IPS-20b (cell line): ENCODE results near the gene DNAI4.
"Not testable (repeated sequence)": the region's sequence is repeated elsewhere in the genome, so short reads cannot be mapped to it uniquely, and the experiment has no call there.

ENCODE experiments used
- H3K27ac ChIP-seq: one replicate; pipeline ENCODE4 v1.5.1; 2013; ENCODE audit warnings: low read length
- H3K27me3 ChIP-seq: 2 replicates; pipeline ENCODE4 v1.6.1; 2013; ENCODE audit warnings: mild to moderate bottlenecking, low read length, inconsistent platforms; ENCODE audit not compliant: insufficient read depth
- H3K36me3 ChIP-seq: 2 replicates; pipeline ENCODE4 v1.6.1; 2013; ENCODE audit warnings: low read depth, mild to moderate bottlenecking, inconsistent platforms, low read length, moderate library complexity; ENCODE audit not compliant: insufficient read depth
- H3K4me1 ChIP-seq: 2 replicates; pipeline ENCODE4 v1.6.1; 2013; ENCODE audit warnings: mild to moderate bottlenecking, control low read depth, inconsistent platforms, low read length, moderate library complexity; ENCODE audit not compliant: insufficient read depth
- H3K4me3 ChIP-seq: 2 replicates; pipeline ENCODE4 v1.5.1; 2013; ENCODE audit warnings: mild to moderate bottlenecking, low read length, inconsistent platforms
- H3K9ac ChIP-seq: 2 replicates; pipeline ENCODE4 v1.6.1; 2013; ENCODE audit warnings: low read depth, mild to moderate bottlenecking, inconsistent platforms, low read length, moderate library complexity
- H3K9me3 ChIP-seq: 2 replicates; pipeline ENCODE4 v1.6.1; 2013; ENCODE audit warnings: mild to moderate bottlenecking, low read depth, low read length, inconsistent platforms; ENCODE audit not compliant: insufficient read depth

DNAI4 gene

DNA sequence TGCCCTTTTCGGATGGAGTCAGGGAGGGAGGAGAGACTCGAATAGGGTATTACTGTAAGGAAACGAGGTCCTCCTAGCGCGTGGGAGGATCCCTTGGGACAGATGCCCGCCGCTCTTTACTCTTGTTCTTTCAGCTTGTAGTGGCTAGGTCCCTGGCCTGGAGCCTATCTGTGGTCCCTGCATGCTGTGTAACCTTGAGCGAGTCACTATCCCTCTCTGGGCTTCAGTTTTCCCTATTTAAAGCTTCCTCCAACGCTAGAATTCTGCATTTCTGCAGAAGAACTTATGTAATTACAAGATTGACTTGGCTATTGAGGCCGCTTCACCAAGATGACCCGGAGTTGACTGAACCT, 878 bp upstream of the DNAI4 start:
- Histone ChIP-seq H3K9ac (peak overlapping the region; percentile 77), H3K36me3 (no peaks in the 10 kb centered on the region), H3K4me3 (peak overlapping the region; percentile 77), H3K27ac (no peak overlapping the region), H3K27me3 (no peaks in the 10 kb centered on the region), H3K4me1 (peaks cover 12% of the 10 kb centered on the region; the same call in 1 of the 2 replicates), H3K9me3 (no peaks in the 10 kb centered on the region)

DNA sequence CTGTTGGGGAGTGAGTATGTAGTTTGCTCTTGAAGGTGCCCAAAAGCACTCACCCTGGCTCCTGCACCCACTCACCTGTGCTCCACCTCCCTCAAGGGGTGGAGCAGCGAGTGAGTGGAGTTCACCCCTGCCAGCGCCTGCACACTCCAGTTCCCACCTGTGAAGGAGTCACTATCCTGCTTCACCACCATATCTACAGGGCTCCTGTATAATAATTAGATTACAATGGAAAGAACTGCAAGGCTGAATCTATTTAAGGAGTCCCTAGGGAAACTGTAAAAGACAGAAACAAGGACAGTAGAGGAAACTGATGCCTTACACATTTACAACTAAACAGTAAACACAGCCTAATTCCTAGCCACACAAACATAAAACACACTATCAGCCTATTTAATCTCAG, 4.1 kb downstream of the DNAI4 start:
- Histone ChIP-seq H3K4me1 (peaks cover 8% of the 10 kb centered on the region; the same call in 1 of the 2 replicates), H3K27ac (no peak overlapping the region), H3K9me3 (no peaks in the 10 kb centered on the region), H3K36me3 (no peaks in the 10 kb centered on the region), H3K27me3 (no peaks in the 10 kb centered on the region), H3K9ac (no peak overlapping the region), H3K4me3 (no peak overlapping the region)

DNA sequence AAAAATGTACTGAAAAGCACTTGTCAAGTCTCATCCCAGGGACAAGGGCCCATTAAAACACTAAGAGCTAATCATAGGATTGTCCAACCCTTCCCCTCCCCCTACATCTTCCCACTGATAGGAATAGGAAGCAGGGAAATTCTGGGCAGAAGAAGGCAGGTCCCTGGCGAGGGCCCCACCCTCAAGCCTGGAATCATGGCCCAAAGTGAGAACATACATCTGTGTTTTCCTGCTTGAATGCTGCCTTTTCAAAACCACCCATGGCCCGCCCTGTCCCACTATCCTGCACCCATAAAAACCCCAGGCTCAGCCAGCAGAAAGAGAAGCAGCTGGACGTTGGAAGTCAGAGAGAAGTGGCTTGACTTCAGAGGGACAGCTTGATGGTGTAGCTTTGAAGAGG, 4.8 kb downstream of the DNAI4 start:
- Histone ChIP-seq H3K27me3 (no peaks in the 10 kb centered on the region), H3K36me3 (no peaks in the 10 kb centered on the region), H3K9me3 (no peaks in the 10 kb centered on the region), H3K9ac (no peak overlapping the region), H3K27ac (no peak overlapping the region), H3K4me3 (no peak overlapping the region), H3K4me1 (peaks cover 8% of the 10 kb centered on the region; the same call in 1 of the 2 replicates)

DNA sequence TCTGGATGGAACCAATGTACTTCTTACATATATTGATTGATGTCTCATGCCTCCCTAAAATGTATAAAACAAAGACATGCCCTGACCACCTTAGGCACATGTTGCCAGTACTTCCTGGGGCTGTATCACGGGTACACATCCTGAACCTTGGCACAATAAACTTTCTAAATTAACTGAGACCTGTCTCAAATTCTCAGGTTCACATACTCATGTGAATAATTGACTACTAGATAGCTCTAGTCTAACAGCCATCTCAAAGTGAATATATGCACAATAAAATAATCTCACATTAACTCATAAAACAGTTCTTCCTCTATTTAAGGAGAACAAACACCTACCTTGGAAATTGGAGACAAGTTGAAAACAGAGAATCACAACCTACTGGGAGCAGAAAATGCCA, 5.6 kb downstream of the DNAI4 start:
- Histone ChIP-seq H3K4me1 (peaks cover 8% of the 10 kb centered on the region; the same call in 1 of the 2 replicates), H3K27ac (no peak overlapping the region), H3K9me3 (no peaks in the 10 kb centered on the region), H3K9ac (no peak overlapping the region), H3K36me3 (no peaks in the 10 kb centered on the region), H3K27me3 (no peaks in the 10 kb centered on the region), H3K4me3 (no peak overlapping the region)

- Histone ChIP-seq H3K4me1 (no peaks in the 10 kb centered on the region), H3K27ac (no peak overlapping the region), H3K36me3 (no peaks in the 10 kb centered on the region), H3K4me3 (no peak overlapping the region), H3K9me3 (no peaks in the 10 kb centered on the region), H3K9ac (no peak overlapping the region), H3K27me3 (no peaks in the 10 kb centered on the region)
These were observed 7.2 kb downstream of the DNAI4 start for GRCh38 chr1:66917476-66917875.

GRCh38 chr1:66916320-66916719, 8.3 kb downstream of the DNAI4 start:
- no peaks in the 10 kb centered on the region for H3K36me3 ChIP-seq
- no peaks in the 10 kb centered on the region for H3K4me1 ChIP-seq
- H3K27ac ChIP-seq = no peak overlapping the region
- H3K4me3 ChIP-seq = no peak overlapping the region
- H3K9ac ChIP-seq = no peak overlapping the region
- no peaks in the 10 kb centered on the region for H3K9me3 ChIP-seq
- H3K27me3 ChIP-seq = no peaks in the 10 kb centered on the region

- not testable (repeated sequence) for H3K4me1 ChIP-seq, H3K27ac ChIP-seq, H3K9ac ChIP-seq, H3K27me3 ChIP-seq, H3K4me3 ChIP-seq, H3K9me3 ChIP-seq, H3K36me3 ChIP-seq
These were observed 9.5 kb downstream of the DNAI4 start for GRCh38 chr1:66915203-66915602.

DNA sequence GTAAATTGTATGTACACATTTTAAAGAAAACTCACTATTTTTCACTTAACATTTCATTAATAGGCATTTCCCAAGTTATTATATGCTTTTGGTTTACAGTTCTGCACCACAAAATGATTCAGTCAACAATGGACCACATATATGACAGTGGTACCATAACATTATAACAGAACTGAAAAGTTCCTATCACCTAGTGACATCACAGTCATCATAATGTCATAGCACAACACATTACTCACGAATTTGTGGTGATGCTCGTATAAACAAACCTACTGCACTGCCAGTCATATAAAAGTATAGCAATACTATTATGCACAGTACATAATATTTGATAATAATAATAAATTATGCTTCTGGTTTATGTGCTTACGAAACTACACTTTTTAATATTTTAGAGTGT, 30.9 kb downstream of the DNAI4 start:
- H3K4me3 ChIP-seq = no peak overlapping the region
- no peak overlapping the region for H3K27ac ChIP-seq
- no peaks in the 10 kb centered on the region for H3K27me3 ChIP-seq
- no peaks in the 10 kb centered on the region for H3K4me1 ChIP-seq
- H3K9me3 ChIP-seq = no peaks in the 10 kb centered on the region
- no peak overlapping the region for H3K9ac ChIP-seq
- no peaks in the 10 kb centered on the region for H3K36me3 ChIP-seq

GRCh38 chr1:66890621-66891020, 34.0 kb downstream of the DNAI4 start:
- Histone ChIP-seq H3K9me3 (no peaks in the 10 kb centered on the region), H3K27ac (no peak overlapping the region), H3K9ac (no peak overlapping the region), H3K36me3 (no peaks in the 10 kb centered on the region), H3K4me3 (no peak overlapping the region), H3K27me3 (no peaks in the 10 kb centered on the region), H3K4me1 (no peaks in the 10 kb centered on the region)

DNA sequence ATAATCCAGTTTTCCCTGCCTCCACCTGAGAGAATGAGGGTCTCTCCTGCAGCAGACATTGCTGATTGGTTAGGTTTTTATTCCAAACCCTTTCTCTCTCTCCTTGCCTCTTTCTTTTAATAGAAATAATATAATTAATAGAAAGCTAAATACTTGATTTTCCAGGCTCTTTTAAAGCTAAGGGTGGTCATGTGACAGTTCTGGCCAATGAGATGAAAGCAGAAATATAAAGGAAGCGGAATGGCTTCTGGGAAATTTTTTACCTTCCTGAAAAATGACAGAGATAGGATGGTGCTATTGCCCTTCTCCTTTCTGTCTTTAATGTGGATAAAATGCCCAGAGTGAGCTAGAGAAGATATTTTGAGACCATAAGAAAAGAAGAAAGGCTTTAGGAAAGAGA, 35.6 kb downstream of the DNAI4 start:
- Histone ChIP-seq H3K4me3 (no peak overlapping the region), H3K36me3 (no peaks in the 10 kb centered on the region), H3K9me3 (no peaks in the 10 kb centered on the region), H3K27me3 (no peaks in the 10 kb centered on the region), H3K27ac (no peak overlapping the region), H3K4me1 (no peaks in the 10 kb centered on the region), H3K9ac (no peak overlapping the region)

- Histone ChIP-seq H3K9ac (no peak overlapping the region), H3K36me3 (no peaks in the 10 kb centered on the region), H3K9me3 (peaks cover 9% of the 10 kb centered on the region; the same call in 1 of the 2 replicates), H3K4me3 (no peak overlapping the region), H3K27me3 (no peaks in the 10 kb centered on the region), H3K27ac (no peak overlapping the region), H3K4me1 (no peaks in the 10 kb centered on the region)
These were observed 48.0 kb downstream of the DNAI4 start for GRCh38 chr1:66876664-66877063.

DNA sequence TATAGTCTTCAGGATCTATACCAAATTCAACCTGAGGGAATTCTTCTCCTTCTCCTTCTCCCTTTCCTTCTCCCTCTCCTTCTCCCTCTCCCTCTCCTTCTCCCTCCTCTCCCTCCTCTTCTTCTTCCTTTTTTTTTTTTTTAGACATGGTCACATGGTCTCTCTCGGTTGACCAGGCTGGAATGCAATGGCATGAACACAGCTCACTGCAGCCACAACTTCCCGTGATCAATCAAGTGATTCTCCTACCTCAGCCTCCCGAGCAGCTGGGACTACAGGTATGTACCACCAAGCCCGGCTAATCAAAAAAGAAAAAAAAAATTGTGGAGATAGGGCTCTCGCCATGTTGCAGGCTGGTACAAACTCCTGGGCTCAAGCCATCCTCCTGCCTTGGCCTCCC, 51.5 kb downstream of the DNAI4 start:
- Histone ChIP-seq H3K4me3 (no peak overlapping the region), H3K4me1 (no peaks in the 10 kb centered on the region), H3K9ac (no peak overlapping the region), H3K36me3 (no peaks in the 10 kb centered on the region), H3K27me3 (no peaks in the 10 kb centered on the region), H3K9me3 (no peaks in the 10 kb centered on the region), H3K27ac (no peak overlapping the region)

- H3K27me3 ChIP-seq, H3K27ac ChIP-seq, H3K4me3 ChIP-seq, H3K9me3 ChIP-seq, H3K4me1 ChIP-seq, H3K9ac ChIP-seq, H3K36me3 ChIP-seq: not testable (repeated sequence)
These were observed 52.6 kb downstream of the DNAI4 start for GRCh38 chr1:66872024-66872423.
